Gastroesophageal sphincter (tissue), 4 donors: ENCODE data around the gene ITGA11. TPM values are rescaled to one million over a fixed set of nuclear protein-coding genes. Genes with fewer than 3 reads are reported as not detected.

ENCODE experiments used
- ATAC-seq: fragments of 150-250 bp; one replicate; pipeline ENCODE4 v1.9.1; 2016; ENCODE audit warnings: mild to moderate bottlenecking, moderate library complexity
- H3K27ac ChIP-seq, 4 donors: fragments of 200-600 bp; sonication (generic) in 3 of 4; 1 replicate in 3 of 4; 2 replicates in 1 of 4; pipeline ENCODE4 v1.5.1; 2016 to 2019
- H3K27me3 ChIP-seq: fragments of 200-600 bp; sonication (generic); one replicate; pipeline ENCODE4 v1.5.1; 2019
- H3K36me3 ChIP-seq, 2 donors: fragments of 200-600 bp; sonication (generic); one replicate each; pipeline ENCODE4 v1.5.1; 2019; ENCODE audit warnings: control low read depth in 1 of 2
- H3K4me1 ChIP-seq, 3 donors: fragments of 200-600 bp; sonication (generic); 1 replicate in 2 of 3; 2 replicates in 1 of 3; pipeline ENCODE4 v1.5.1; 2016 to 2019; ENCODE audit warnings: control low read depth in 2 of 3
- H3K4me3 ChIP-seq, 2 donors: fragments of 200-600 bp; sonication (generic); one replicate each; pipeline ENCODE4 v1.5.1; 2019; ENCODE audit warnings: mild to moderate bottlenecking in 1 of 2, moderate library complexity in 1 of 2
- H3K9me3 ChIP-seq, 3 donors: fragments of 200-600 bp; sonication (generic); one replicate each; pipeline ENCODE4 v1.5.1; 2017 to 2019; ENCODE audit warnings: control low read depth in 2 of 3
- CTCF ChIP-seq, 4 experiments: fragments of 200-600 bp in 2 of 4; fragments of 450-650 bp in 2 of 4; sonication (generic) in 1 of 4; IDR thresholded peaks; one replicate each; pipeline ENCODE4 v1.5.1; 2017 to 2019; ENCODE audit warnings: antibody characterized with exemption in 4 of 4, mild to moderate bottlenecking in 2 of 4, moderate library complexity in 2 of 4
- EP300 ChIP-seq: sonication (generic); formaldehyde crosslinking; IDR thresholded peaks from one replicate; pipeline ENCODE4 v1.6.1; 2017; ENCODE audit warnings: antibody characterized with exemption, mild to moderate bottlenecking
- POLR2A ChIP-seq, 2 donors: fragments of 450-650 bp; IDR thresholded peaks; one replicate each; pipeline ENCODE4 v1.6.1; 2017; ENCODE audit warnings: antibody characterized with exemption in 2 of 2, mild to moderate bottlenecking in 2 of 2, moderate library complexity in 1 of 2
- POLR2AphosphoS5 ChIP-seq: sonication (generic); formaldehyde crosslinking; IDR thresholded peaks from one replicate; pipeline ENCODE4 v1.6.1; 2017; ENCODE audit warnings: antibody characterized with exemption
- WGBS, 2 donors: methylation state at CpG; one replicate each; pipeline ENCODE4 v1.1.5; 2018; ENCODE audit warnings: low coverage in 1 of 2; 5-methylcytosine and 5-hydroxymethylcytosine counted together
- total RNA-seq, 4 donors: library from RNA; depleted of rRNA; stranded (reverse); fragments of >200 nt; gene quantifications; one replicate each; pipeline ENCODE4 v1.1.0, GENCODE V29; 2016

Gene ITGA11
- total RNA-seq, 4 donors from 2014 or later = 3.8 to 9.5 (median 6.7) TPM

GRCh38 chr15:68346979-68347378 lies 85.0 kb downstream of the ITGA11 start:
- H3K36me3 ChIP-seq = no peaks in the 10 kb centered on the region
- ATAC-seq = no peak
- H3K9me3 ChIP-seq = no peaks in the 10 kb centered on the region
- no peak overlapping the region for H3K27ac ChIP-seq
- H3K4me1 ChIP-seq = peaks cover 0 to 22% (median 6%) of the 10 kb centered on the region in 3 donors
- 10 to 46% methylated on average over 3 to 4 of the region's 6 CpGs for WGBS, 2 donors
- H3K4me3 ChIP-seq = no peak overlapping the region
- H3K27me3 ChIP-seq = no peaks in the 10 kb centered on the region
- TF ChIP-seq EP300 (no peak), CTCF (IDR thresholded peaks at IDR 0.05) (no peak), POLR2AphosphoS5 (no peak), POLR2A (IDR thresholded peaks at IDR 0.05) (no peak)

GRCh38 chr15:68345481-68345880 lies 86.5 kb downstream of the ITGA11 start:
- TF ChIP-seq POLR2AphosphoS5 = no peak
- WGBS, 2 donors = no CpG with 5 or more reads among the region's 5 CpGs
- Histone ChIP-seq H3K4me3 (no peak overlapping the region), H3K27me3 (no peaks in the 10 kb centered on the region), H3K9me3 (no peaks in the 10 kb centered on the region), H3K4me1 (peaks cover 0 to 32% (median 16%) of the 10 kb centered on the region in 3 donors), H3K27ac (no peak overlapping the region), H3K36me3 (no peaks in the 10 kb centered on the region)
- no peak for ATAC-seq

- H3K27me3 ChIP-seq = no peaks in the 10 kb centered on the region
- peaks cover 0 to 41% (median 16%) of the 10 kb centered on the region in 3 donors for H3K4me1 ChIP-seq
- no peaks in the 10 kb centered on the region for H3K36me3 ChIP-seq
- H3K27ac ChIP-seq = no peak overlapping the region
- H3K4me3 ChIP-seq = no peak overlapping the region
- WGBS, 2 donors = 83 to 97% methylated on average over 3 to 5 of the region's 7 CpGs
- no peaks in the 10 kb centered on the region for H3K9me3 ChIP-seq
- no peak for ATAC-seq
- TF ChIP-seq CTCF (IDR thresholded peaks at IDR 0.05) (no peak), POLR2A (IDR thresholded peaks at IDR 0.05) (no peak), POLR2AphosphoS5 (no peak), EP300 (no peak)
Observed at GRCh38 chr15:68344600-68344999, 87.4 kb downstream of the ITGA11 start.

- no peak overlapping the region for H3K27ac ChIP-seq
- no peak for ATAC-seq
- TF ChIP-seq POLR2A (IDR thresholded peaks at IDR 0.05) (no peak), POLR2AphosphoS5 (no peak), CTCF (IDR thresholded peaks at IDR 0.05) (no peak)
- H3K36me3 ChIP-seq = no peaks in the 10 kb centered on the region
- no peaks in the 10 kb centered on the region for H3K9me3 ChIP-seq
- peaks cover 0 to 43% (median 16%) of the 10 kb centered on the region in 3 donors for H3K4me1 ChIP-seq
- no peaks in the 10 kb centered on the region for H3K27me3 ChIP-seq
- WGBS, 2 donors = 83 to 89% methylated on average over 2 to 6 of the region's 14 CpGs
- no peak overlapping the region for H3K4me3 ChIP-seq
Observed at GRCh38 chr15:68343579-68344225, 88.3 kb downstream of the ITGA11 start.

GRCh38 chr15:68341760-68342725 lies 89.9 kb downstream of the ITGA11 start:
- no peaks in the 10 kb centered on the region for H3K27me3 ChIP-seq
- peaks cover 0 to 38% (median 16%) of the 10 kb centered on the region in 3 donors for H3K4me1 ChIP-seq
- ATAC-seq = no peak
- WGBS, 2 donors = 67 to 70% methylated on average over 3 to 5 of the region's 17 CpGs
- TF ChIP-seq POLR2A (IDR thresholded peaks at IDR 0.05) = no peak
- no peak for TF ChIP-seq EP300
- TF ChIP-seq POLR2AphosphoS5 = no peak
- no peak for TF ChIP-seq CTCF (IDR thresholded peaks at IDR 0.05)
- H3K9me3 ChIP-seq = no peaks in the 10 kb centered on the region
- H3K27ac ChIP-seq = peak overlapping the region in 3 of 4 donors; percentile 63 to 78 (median 64)
- no peak overlapping the region for H3K4me3 ChIP-seq
- H3K36me3 ChIP-seq = no peaks in the 10 kb centered on the region
